Mucosa of rectum (tissue), 2 donors: ENCODE results near the gene SERTAD3.
"Not testable (repeated sequence)": the region's sequence is repeated elsewhere in the genome, so short reads cannot be mapped to it uniquely, and the experiment has no call there.

Experiments used
- H3K27ac ChIP-seq, 2 donors: one replicate each; pipeline ENCODE4 v1.7.0; 2013; ENCODE audit warnings: inconsistent platforms in 2 of 2, low read depth in 2 of 2, low read length in 2 of 2
- H3K27me3 ChIP-seq, 2 donors: one replicate each; pipeline ENCODE4 v1.7.0; 2013; ENCODE audit warnings: low read length in 2 of 2; ENCODE audit not compliant: control insufficient read depth in 2 of 2, insufficient read depth in 2 of 2
- H3K36me3 ChIP-seq, 2 donors: one replicate each; pipeline ENCODE4 v1.7.0; 2013; ENCODE audit warnings: low read length in 2 of 2; ENCODE audit not compliant: control insufficient read depth in 2 of 2, insufficient read depth in 2 of 2
- H3K4me1 ChIP-seq, 2 donors: one replicate each; pipeline ENCODE4 v1.7.0; 2013; ENCODE audit warnings: low read length in 2 of 2, mild to moderate bottlenecking in 1 of 2; ENCODE audit not compliant: control insufficient read depth in 2 of 2, insufficient read depth in 2 of 2
- H3K4me3 ChIP-seq, 2 donors: one replicate each; pipeline ENCODE4 v1.7.0; 2013; ENCODE audit warnings: low read length in 2 of 2
- H3K9ac ChIP-seq, 2 donors: one replicate each; pipeline ENCODE4 v1.7.0; 2013; ENCODE audit warnings: low read length in 2 of 2, low read depth in 1 of 2, mild to moderate bottlenecking in 1 of 2
- H3K9me3 ChIP-seq, 2 donors: one replicate each; pipeline ENCODE4 v1.7.0; 2013; ENCODE audit warnings: low read length in 2 of 2; ENCODE audit not compliant: control insufficient read depth in 2 of 2
- donor health status: healthy.
- donor health status: Normal muscosa, but diverticular disease.

Gene SERTAD3

GRCh38 chr19:40411958-40412499, 32.1 kb downstream of the SERTAD3 start:
- Histone ChIP-seq H3K4me1 (peaks cover 0 to 3% of the 10 kb centered on the region in 2 donors), H3K36me3 (no peaks in the 10 kb centered on the region), H3K4me3 (no peak overlapping the region), H3K27ac (peak overlapping the region in 1 of 2 donors; percentile 1), H3K9ac (no peak overlapping the region), H3K27me3 (no peaks in the 10 kb centered on the region), H3K9me3 (no peaks in the 10 kb centered on the region)

- Histone ChIP-seq H3K9ac (no peak overlapping the region), H3K36me3 (no peaks in the 10 kb centered on the region), H3K27ac (peak overlapping the region in 1 of 2 donors; percentile 1), H3K9me3 (no peaks in the 10 kb centered on the region), H3K27me3 (no peaks in the 10 kb centered on the region), H3K4me3 (no peak overlapping the region), H3K4me1 (no peaks in the 10 kb centered on the region)
These were observed 32.9 kb downstream of the SERTAD3 start for GRCh38 chr19:40411125-40411842.

GRCh38 chr19:40410030-40410389, 34.1 kb downstream of the SERTAD3 start:
- H3K27ac ChIP-seq, result no peak overlapping the region
- H3K4me1 ChIP-seq, result no peaks in the 10 kb centered on the region
- H3K36me3 ChIP-seq, result no peaks in the 10 kb centered on the region
- H3K27me3 ChIP-seq, result no peaks in the 10 kb centered on the region
- no peak overlapping the region for H3K4me3 ChIP-seq
- H3K9me3 ChIP-seq, result no peaks in the 10 kb centered on the region
- no peak overlapping the region for H3K9ac ChIP-seq

GRCh38 chr19:40408598-40408925, 35.6 kb downstream of the SERTAD3 start:
- H3K9me3 ChIP-seq, H3K27me3 ChIP-seq, H3K36me3 ChIP-seq, H3K27ac ChIP-seq, H3K4me1 ChIP-seq, H3K4me3 ChIP-seq, H3K9ac ChIP-seq: not testable (repeated sequence)

GRCh38 chr19:40407714-40408597, 36.2 kb downstream of the SERTAD3 start:
- Histone ChIP-seq H3K4me1 (peaks cover 0 to 4% of the 10 kb centered on the region in 2 donors), H3K36me3 (no peaks in the 10 kb centered on the region), H3K27ac (no peak overlapping the region), H3K27me3 (no peaks in the 10 kb centered on the region), H3K9me3 (no peaks in the 10 kb centered on the region), H3K9ac (no peak overlapping the region), H3K4me3 (no peak overlapping the region)

GRCh38 chr19:40403262-40403984, 40.7 kb downstream of the SERTAD3 start:
- no peaks in the 10 kb centered on the region for H3K27me3 ChIP-seq
- H3K9me3 ChIP-seq, result no peaks in the 10 kb centered on the region
- no peaks in the 10 kb centered on the region for H3K36me3 ChIP-seq
- peak overlapping the region; percentile 56 to 68 for H3K9ac ChIP-seq
- H3K4me1 ChIP-seq, result peaks cover 0 to 4% of the 10 kb centered on the region in 2 donors
- peak overlapping the region; percentile 59 to 78 for H3K27ac ChIP-seq
- H3K4me3 ChIP-seq, result peak overlapping the region; percentile 62 to 71

GRCh38 chr19:40400559-40400958, 43.6 kb downstream of the SERTAD3 start:
- H3K9me3 ChIP-seq, result no peaks in the 10 kb centered on the region
- peaks cover 0 to 4% of the 10 kb centered on the region in 2 donors for H3K4me1 ChIP-seq
- no peak overlapping the region for H3K9ac ChIP-seq
- no peaks in the 10 kb centered on the region for H3K27me3 ChIP-seq
- no peaks in the 10 kb centered on the region for H3K36me3 ChIP-seq
- H3K4me3 ChIP-seq, result no peak overlapping the region
- H3K27ac ChIP-seq, result no peak overlapping the region

- Histone ChIP-seq H3K27ac (no peak overlapping the region), H3K4me1 (peaks cover 0 to 4% of the 10 kb centered on the region in 2 donors), H3K36me3 (no peaks in the 10 kb centered on the region), H3K9me3 (no peaks in the 10 kb centered on the region), H3K9ac (no peak overlapping the region), H3K27me3 (no peaks in the 10 kb centered on the region), H3K4me3 (no peak overlapping the region)
These were observed 45.6 kb downstream of the SERTAD3 start for GRCh38 chr19:40398417-40399131.

GRCh38 chr19:40397568-40397906, 46.6 kb downstream of the SERTAD3 start:
- H3K4me1 ChIP-seq, result peaks cover 0 to 4% of the 10 kb centered on the region in 2 donors
- no peaks in the 10 kb centered on the region for H3K36me3 ChIP-seq
- H3K4me3 ChIP-seq, result no peak overlapping the region
- no peak overlapping the region for H3K27ac ChIP-seq
- no peaks in the 10 kb centered on the region for H3K27me3 ChIP-seq
- no peaks in the 10 kb centered on the region for H3K9me3 ChIP-seq
- H3K9ac ChIP-seq, result no peak overlapping the region
